ENCODE data around the gene LRRC4C.

DNA sequence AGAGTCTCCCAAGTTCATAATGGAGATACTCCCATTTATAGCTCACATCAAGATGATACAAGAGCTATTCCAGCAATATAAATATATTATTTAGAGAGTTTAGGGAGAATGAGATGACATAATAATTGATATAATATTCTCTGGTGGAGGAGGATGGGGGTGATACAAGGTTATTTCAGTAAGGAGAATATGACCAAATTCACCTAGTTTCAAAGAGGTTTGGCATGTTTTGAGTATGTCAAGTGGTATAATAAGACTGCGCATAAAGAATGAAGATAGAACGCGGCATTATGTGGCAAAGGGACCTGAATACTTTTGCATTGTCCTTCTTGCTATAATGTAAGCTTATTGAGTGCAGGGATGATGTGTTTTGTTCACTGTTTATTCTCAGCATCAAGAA lies 1283.5 kb downstream of the LRRC4C start:
- TF ChIP-seq SP1 (CRISPR knock-in tag; conservative IDR thresholded peaks at IDR 0.05) (no peak), TEAD4 (CRISPR knock-in tag; IDR thresholded peaks at IDR 0.05) (no peak)
